Measurements from ENCODE around the gene ZNF654.

DNA sequence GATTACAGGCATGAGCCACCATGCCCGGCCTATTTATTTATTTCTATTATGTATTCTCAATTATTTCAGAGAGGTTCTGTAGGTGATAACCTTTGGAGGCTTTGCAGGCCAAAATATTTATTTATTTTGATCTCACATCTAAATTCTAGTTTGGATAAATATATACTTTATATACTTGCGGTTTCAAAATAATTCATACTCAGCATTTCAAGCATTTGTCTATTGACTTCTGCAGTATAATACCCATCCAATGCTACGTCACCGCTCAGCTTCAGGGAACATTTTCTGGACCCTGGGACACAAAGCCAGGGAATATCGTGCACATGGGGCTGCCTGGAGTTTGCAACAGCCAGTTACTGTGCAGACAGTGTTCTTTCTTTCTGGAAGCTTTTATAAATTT is 22.8 kb upstream of the ZNF654 start:
- TF ChIP-seq, protein P1, sequence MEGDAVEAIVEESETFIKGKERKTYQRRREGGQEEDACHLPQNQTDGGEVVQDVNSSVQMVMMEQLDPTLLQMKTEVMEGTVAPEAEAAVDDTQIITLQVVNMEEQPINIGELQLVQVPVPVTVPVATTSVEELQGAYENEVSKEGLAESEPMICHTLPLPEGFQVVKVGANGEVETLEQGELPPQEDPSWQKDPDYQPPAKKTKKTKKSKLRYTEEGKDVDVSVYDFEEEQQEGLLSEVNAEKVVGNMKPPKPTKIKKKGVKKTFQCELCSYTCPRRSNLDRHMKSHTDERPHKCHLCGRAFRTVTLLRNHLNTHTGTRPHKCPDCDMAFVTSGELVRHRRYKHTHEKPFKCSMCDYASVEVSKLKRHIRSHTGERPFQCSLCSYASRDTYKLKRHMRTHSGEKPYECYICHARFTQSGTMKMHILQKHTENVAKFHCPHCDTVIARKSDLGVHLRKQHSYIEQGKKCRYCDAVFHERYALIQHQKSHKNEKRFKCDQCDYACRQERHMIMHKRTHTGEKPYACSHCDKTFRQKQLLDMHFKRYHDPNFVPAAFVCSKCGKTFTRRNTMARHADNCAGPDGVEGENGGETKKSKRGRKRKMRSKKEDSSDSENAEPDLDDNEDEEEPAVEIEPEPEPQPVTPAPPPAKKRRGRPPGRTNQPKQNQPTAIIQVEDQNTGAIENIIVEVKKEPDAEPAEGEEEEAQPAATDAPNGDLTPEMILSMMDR (IDR thresholded peaks at IDR 0.05; ENCODE audit: low read depth, low read length), result no peak
- no peak for TF ChIP-seq POLR2A (IDR thresholded peaks at IDR 0.05; ENCODE audit: extremely low read depth, insufficient read length)
- no peak for TF ChIP-seq MYC (IDR thresholded peaks at IDR 0.05; ENCODE audit: low read depth, low read length)
- TF ChIP-seq, protein P2, sequence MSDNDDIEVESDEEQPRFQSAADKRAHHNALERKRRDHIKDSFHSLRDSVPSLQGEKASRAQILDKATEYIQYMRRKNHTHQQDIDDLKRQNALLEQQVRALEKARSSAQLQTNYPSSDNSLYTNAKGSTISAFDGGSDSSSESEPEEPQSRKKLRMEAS (IDR thresholded peaks at IDR 0.05; ENCODE audit: low read depth, low read length), result no peak
